ENCODE results near the gene CACNB2. TPM values are rescaled to one million over a fixed set of nuclear protein-coding genes. Genes with fewer than 3 reads are reported as not detected.
A peak's percentile ranks its signal among the peaks of the same experiment; 100 is the strongest.

CACNB2 gene
- polyA plus RNA-seq, 2 of the 4 experiments (the other 2 are of a cell fraction): not detected

- TF ChIP-seq RARB (CRISPR knock-in tag; IDR thresholded peaks at IDR 0.05): no peak
- TF ChIP-seq NR3C1 (IDR thresholded peaks at IDR 0.05): no peak
- TF ChIP-seq NFE2L2 (conservative IDR thresholded peaks at IDR 0.05; ENCODE audit: low read length): no peak
- TF ChIP-seq RFX5 (IDR thresholded peaks at IDR 0.05): no peak
- no peak for TF ChIP-seq HES2 (IDR thresholded peaks at IDR 0.05)
- TF ChIP-seq POLR2A (IDR thresholded peaks at IDR 0.05; ENCODE audit: low read length): no peak
Observed at GRCh38 chr10:18325889-18326531, 185.8 kb downstream of the CACNB2 start (continued).

- H3K4me2 ChIP-seq: no peak overlapping the region
- H3K9me3 ChIP-seq: no peaks in the 10 kb centered on the region
- 45% methylated on average over 2 of the region's 2 CpGs for WGBS (ENCODE audit: missing lambda C conversion rate)
- ATAC-seq (no peak), FAIRE-seq (no peak), DNase-seq (ENCODE audit: low read depth in 1 of 2, low spot score in 1 of 2) (no peak)
- H3K4me3 ChIP-seq: no peak overlapping the region
- ChIA-PET POLR2A (no interaction called here), CTCF (no interaction called here)
- peaks cover 7% of the 10 kb centered on the region; the same call in 2 of the 3 replicates for H3K4me1 ChIP-seq
- H3K27ac ChIP-seq: no peak overlapping the region
- TF ChIP-seq ZNF302 (CRISPR knock-in tag; IDR thresholded peaks at IDR 0.05): no peak
- no peak for TF ChIP-seq EHF (CRISPR knock-in tag; IDR thresholded peaks at IDR 0.05)
- no peak for TF ChIP-seq RFX5 (IDR thresholded peaks at IDR 0.05)
- no peak for TF ChIP-seq POLR2A (IDR thresholded peaks at IDR 0.05; ENCODE audit: low read length)
- TF ChIP-seq POLR2AphosphoS2 (conservative IDR thresholded peaks at IDR 0.05; ENCODE audit: low read length): no peak
- no peak for TF ChIP-seq RARB (CRISPR knock-in tag; IDR thresholded peaks at IDR 0.05)
Observed at GRCh38 chr10:18328941-18329340, 188.7 kb downstream of the CACNB2 start.

- CTCF ChIA-PET: no interaction called here
- no peak for TF ChIP-seq TP53 (CRISPR knock-in tag; IDR thresholded peaks at IDR 0.05)
- no peak for TF ChIP-seq MAZ (IDR thresholded peaks at IDR 0.05; ENCODE audit: borderline replicate concordance, low read depth, low read length)
- no peak for TF ChIP-seq HES2 (IDR thresholded peaks at IDR 0.05)
- no peak for TF ChIP-seq ZFP36 (IDR thresholded peaks at IDR 0.05; ENCODE audit: borderline replicate concordance, partially characterized antibody)
- TF ChIP-seq EHF (CRISPR knock-in tag; IDR thresholded peaks at IDR 0.05): no peak
- no peak for TF ChIP-seq E2F6 (IDR thresholded peaks at IDR 0.05; ENCODE audit: borderline replicate concordance, low read depth)
- TF ChIP-seq CTCF (IDR thresholded peaks at IDR 0.05): no peak
- no peak for TF ChIP-seq GATA3 (IDR thresholded peaks at IDR 0.05; ENCODE audit: borderline replicate concordance)
- no peak for TF ChIP-seq MAX (IDR thresholded peaks at IDR 0.05)
- no peak for TF ChIP-seq HOXB5 (CRISPR knock-in tag; IDR thresholded peaks at IDR 0.05)
- Histone ChIP-seq H3K4me2 (no peak overlapping the region), H3K4me1 (no peaks in the 10 kb centered on the region), H3K4me3 (no peak overlapping the region), H3K27ac (no peak overlapping the region), H3K9me3 (no peaks in the 10 kb centered on the region)
- WGBS (ENCODE audit: missing lambda C conversion rate): 54% methylated on average over 4 of the region's 4 CpGs
- DNase-seq (ENCODE audit: low read depth in 1 of 2, low spot score in 1 of 2): peak in 1 of 2 experiments; percentile 3
- POLR2A ChIA-PET: no interaction called here
- ATAC-seq: no peak
- no peak for FAIRE-seq
Observed at GRCh38 chr10:18332048-18332447, 191.8 kb downstream of the CACNB2 start.

- H3K4me2 ChIP-seq: no peak overlapping the region
- no peak overlapping the region for H3K27ac ChIP-seq
- H3K4me3 ChIP-seq: no peak overlapping the region
- H3K9me3 ChIP-seq: no peaks in the 10 kb centered on the region
- H3K4me1 ChIP-seq: no peaks in the 10 kb centered on the region
- ChIA-PET POLR2A (no interaction called here), CTCF (no interaction called here)
- no peak for FAIRE-seq
- no peak for ATAC-seq
- WGBS (ENCODE audit: missing lambda C conversion rate): 43% methylated on average over 1 of the region's 1 CpG
- DNase-seq (ENCODE audit: low read depth in 1 of 2, low spot score in 1 of 2): no peak
- TF ChIP-seq JUN (IDR thresholded peaks at IDR 0.05) (no peak), JUNB (IDR thresholded peaks at IDR 0.05) (no peak), CHD2 (IDR thresholded peaks at IDR 0.05; ENCODE audit: low read length, partially characterized antibody) (no peak), NFE2L2 (conservative IDR thresholded peaks at IDR 0.05; ENCODE audit: low read length) (no peak), GATA3 (IDR thresholded peaks at IDR 0.05; ENCODE audit: borderline replicate concordance) (no peak), ESRRA (IDR thresholded peaks at IDR 0.05; ENCODE audit: borderline replicate concordance, low read length) (no peak), CTCF (IDR thresholded peaks at IDR 0.05) (no peak), MAX (IDR thresholded peaks at IDR 0.05) (no peak), CBX8 (IDR thresholded peaks at IDR 0.05) (no peak), NPAS2 (CRISPR knock-in tag; IDR thresholded peaks at IDR 0.05; ENCODE audit: borderline replicate concordance) (no peak), ELK1 (IDR thresholded peaks at IDR 0.05; ENCODE audit: low read depth, low read length) (no peak), HES2 (IDR thresholded peaks at IDR 0.05) (no peak)
Observed at GRCh38 chr10:18332484-18332883, 192.3 kb downstream of the CACNB2 start.

All from A549 (cell line).